Left ventricle myocardium inferior (tissue), 1 donor: ENCODE results near the gene NRP2. TPM values are rescaled to one million over a fixed set of nuclear protein-coding genes. Genes with fewer than 3 reads are reported as not detected.
A peak's percentile ranks its signal among the peaks of the same experiment; 100 is the strongest.

Experiments used
- DNase-seq: peaks from one replicate; pipeline ENCODE4 v3.0.0-alpha.2; 2020
- H3K27ac ChIP-seq: fragments of 200-600 bp; replicated peaks from 2 replicates; pipeline ENCODE4 v1.8.0; 2021
- H3K27me3 ChIP-seq: fragments of 200-600 bp; 2 replicates; pipeline ENCODE4 v1.8.0; 2021; ENCODE audit warnings: low read depth
- H3K36me3 ChIP-seq: fragments of 200-600 bp; 2 replicates; pipeline ENCODE4 v1.8.0; 2021
- H3K4me1 ChIP-seq: fragments of 200-600 bp; 2 replicates; pipeline ENCODE4 v1.8.0; 2021
- H3K4me3 ChIP-seq: fragments of 200-600 bp; 2 replicates; pipeline ENCODE4 v1.8.0; 2021; ENCODE audit warnings: mild to moderate bottlenecking, moderate library complexity
- H3K9me3 ChIP-seq: fragments of 200-600 bp; replicated peaks from 2 replicates; pipeline ENCODE4 v1.8.0; 2021
- intact Hi-C: fragments of 100-400 bp; cut with micrococcal nuclease; formaldehyde crosslinking; loops from one replicate; pipeline ENCODE4 v1.11.0; 2022
- total RNA-seq: library from RNA; stranded (reverse); fragmentation: NEBNext Ultra II Directional; extraction: Animal tissue kit (Norgen Biotek cat#: 25700); gene quantifications from one replicate; pipeline ENCODE4 v1.2.1, GENCODE V29; 2021
- TF ChIP-seq, protein P1 (sequence below): fragments of 200-600 bp; IDR thresholded peaks from 2 replicates; pipeline ENCODE4 v1.8.0; 2021; ENCODE audit warnings: antibody characterized with exemption, mild to moderate bottlenecking, borderline replicate concordance
- donor health status: DM: no; HTN: yes; CAD: no; lungs with severe emphysema.

The NRP2 gene
- total RNA-seq, 1 donor from 2014 or later = 7.6 TPM

DNA sequence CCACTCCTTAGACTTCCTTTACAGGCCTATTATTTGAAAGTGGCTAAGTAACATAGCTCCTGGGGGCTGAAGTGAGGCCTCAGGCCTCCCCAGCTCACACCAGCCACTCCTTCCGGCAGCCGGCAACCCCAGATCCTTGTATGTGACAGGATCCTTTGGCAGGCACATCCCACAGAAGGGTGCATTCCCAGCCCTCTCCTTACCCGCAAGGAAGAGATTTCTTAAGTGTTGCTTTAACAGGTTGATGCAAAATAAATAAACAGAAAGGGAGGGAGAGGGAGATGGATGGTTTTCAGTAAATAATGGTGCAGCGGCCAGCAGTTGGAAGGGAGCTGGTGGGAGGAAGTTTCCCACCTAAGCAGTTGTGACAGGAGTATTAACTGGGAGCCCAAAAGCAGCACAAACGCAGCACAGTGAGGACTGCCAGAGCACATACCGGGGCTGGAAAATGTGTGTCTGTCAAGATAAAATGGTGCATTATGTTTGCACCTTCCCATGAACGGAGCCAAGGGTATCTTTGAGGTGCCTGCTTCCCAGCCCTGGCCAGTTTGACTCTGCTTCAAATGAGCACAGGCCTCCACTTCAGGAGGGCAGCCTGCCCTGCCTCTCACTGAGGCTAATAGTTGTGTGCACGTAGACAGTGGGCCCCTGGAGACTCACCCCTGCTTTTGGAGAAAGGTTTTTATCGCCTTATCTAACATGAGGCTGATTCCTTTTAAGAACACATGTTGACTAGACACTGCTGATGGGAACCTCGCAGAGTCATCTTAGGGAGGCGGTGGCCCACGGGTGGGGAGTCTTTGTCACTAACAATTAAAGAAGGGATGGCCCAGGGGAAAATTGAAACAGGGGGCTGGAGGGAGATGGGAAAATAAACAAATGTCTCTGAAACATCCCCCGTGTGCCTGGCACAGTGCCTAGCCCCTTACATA, 32.8 kb downstream of the NRP2 start:
- H3K9me3 ChIP-seq = no peaks in the 10 kb centered on the region
- no peaks in the 10 kb centered on the region for H3K36me3 ChIP-seq
- no peak overlapping the region for H3K4me3 ChIP-seq
- DNase-seq = no peak
- H3K27ac ChIP-seq = peak overlapping the region; percentile 13
- TF ChIP-seq, protein P1, sequence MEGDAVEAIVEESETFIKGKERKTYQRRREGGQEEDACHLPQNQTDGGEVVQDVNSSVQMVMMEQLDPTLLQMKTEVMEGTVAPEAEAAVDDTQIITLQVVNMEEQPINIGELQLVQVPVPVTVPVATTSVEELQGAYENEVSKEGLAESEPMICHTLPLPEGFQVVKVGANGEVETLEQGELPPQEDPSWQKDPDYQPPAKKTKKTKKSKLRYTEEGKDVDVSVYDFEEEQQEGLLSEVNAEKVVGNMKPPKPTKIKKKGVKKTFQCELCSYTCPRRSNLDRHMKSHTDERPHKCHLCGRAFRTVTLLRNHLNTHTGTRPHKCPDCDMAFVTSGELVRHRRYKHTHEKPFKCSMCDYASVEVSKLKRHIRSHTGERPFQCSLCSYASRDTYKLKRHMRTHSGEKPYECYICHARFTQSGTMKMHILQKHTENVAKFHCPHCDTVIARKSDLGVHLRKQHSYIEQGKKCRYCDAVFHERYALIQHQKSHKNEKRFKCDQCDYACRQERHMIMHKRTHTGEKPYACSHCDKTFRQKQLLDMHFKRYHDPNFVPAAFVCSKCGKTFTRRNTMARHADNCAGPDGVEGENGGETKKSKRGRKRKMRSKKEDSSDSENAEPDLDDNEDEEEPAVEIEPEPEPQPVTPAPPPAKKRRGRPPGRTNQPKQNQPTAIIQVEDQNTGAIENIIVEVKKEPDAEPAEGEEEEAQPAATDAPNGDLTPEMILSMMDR = no peak
- no peaks in the 10 kb centered on the region for H3K27me3 ChIP-seq
- H3K4me1 ChIP-seq = peaks cover 10% of the 10 kb centered on the region
- intact Hi-C loops = loop anchor here (2.0 kb wide), 1 partner anchor 24 kb away; no protein-coding TSS in a partner anchor

DNA sequence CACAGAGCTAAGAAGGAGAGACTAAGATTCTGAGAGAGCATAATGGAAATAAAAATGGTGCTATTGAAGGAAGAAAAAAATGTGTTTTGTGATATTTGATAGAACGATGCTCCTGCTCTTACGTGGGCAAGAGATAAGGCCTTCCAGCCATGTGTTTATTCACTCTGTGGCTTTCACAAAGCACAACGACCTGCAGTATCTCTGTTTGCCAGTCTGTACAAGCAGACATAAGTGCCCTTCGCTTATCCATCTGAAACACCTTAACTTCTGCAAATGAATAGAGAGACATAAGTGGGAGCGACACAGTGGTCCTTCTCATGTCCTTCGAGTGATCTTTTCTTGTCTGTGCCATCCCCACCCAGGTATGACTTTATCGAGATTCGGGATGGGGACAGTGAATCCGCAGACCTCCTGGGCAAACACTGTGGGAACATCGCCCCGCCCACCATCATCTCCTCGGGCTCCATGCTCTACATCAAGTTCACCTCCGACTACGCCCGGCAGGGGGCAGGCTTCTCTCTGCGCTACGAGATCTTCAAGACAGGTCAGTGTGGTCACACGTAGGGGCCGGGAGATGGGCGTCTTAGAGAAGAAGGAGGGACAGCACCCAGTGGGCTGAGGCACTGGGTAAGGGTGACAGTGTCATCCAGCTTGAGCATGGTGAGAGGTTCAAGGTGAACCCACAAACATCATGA, 33.7 kb downstream of the NRP2 start:
- Histone ChIP-seq H3K27me3 (no peaks in the 10 kb centered on the region), H3K36me3 (no peaks in the 10 kb centered on the region), H3K9me3 (no peaks in the 10 kb centered on the region), H3K4me3 (no peak overlapping the region), H3K4me1 (peaks cover 10% of the 10 kb centered on the region), H3K27ac (no peak overlapping the region)
- TF ChIP-seq, protein P1 = peak; percentile 29
- no peak for DNase-seq
- intact Hi-C loops = loop anchor here (2.0 kb wide), 1 partner anchor 23 kb away; no protein-coding TSS in a partner anchor

DNA sequence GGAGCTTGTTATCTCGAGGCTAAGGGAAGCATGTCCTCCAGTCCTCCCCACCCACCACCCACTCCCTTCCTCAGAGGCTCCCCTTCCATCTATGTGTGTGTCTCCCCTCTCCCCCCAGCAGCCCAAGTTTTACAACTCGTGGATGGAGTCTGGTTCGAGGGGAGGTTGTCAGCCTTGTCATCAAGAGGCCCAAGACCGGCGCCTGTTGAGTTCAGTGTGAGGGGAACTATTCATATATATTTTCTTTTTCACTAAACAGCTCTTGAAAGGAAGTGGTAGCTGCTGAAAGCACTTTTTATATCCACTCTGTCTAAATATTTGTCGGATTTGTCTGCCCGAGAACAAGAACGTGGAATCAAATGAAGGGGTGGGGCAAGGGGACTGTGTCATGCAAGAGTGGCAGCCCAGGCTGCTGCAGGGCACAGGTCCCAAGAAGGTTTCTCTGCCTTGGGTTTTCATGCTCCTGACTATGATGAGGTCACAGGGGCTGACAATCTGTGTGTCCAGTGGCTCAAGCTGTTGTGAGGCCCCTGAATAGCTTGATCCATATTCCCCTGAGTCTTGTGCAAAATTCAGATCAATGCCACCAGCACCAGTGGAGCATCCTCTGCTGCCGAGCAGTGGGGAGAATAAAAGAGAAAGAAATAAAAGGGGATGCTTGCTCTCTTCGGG, 35.0 kb downstream of the NRP2 start:
- no peak overlapping the region for H3K4me3 ChIP-seq
- no peaks in the 10 kb centered on the region for H3K9me3 ChIP-seq
- TF ChIP-seq, protein P1 = no peak
- no peaks in the 10 kb centered on the region for H3K27me3 ChIP-seq
- H3K4me1 ChIP-seq = peaks cover 10% of the 10 kb centered on the region
- DNase-seq = no peak
- intact Hi-C loops = no loop called here
- no peaks in the 10 kb centered on the region for H3K36me3 ChIP-seq
- H3K27ac ChIP-seq = no peak overlapping the region

DNA sequence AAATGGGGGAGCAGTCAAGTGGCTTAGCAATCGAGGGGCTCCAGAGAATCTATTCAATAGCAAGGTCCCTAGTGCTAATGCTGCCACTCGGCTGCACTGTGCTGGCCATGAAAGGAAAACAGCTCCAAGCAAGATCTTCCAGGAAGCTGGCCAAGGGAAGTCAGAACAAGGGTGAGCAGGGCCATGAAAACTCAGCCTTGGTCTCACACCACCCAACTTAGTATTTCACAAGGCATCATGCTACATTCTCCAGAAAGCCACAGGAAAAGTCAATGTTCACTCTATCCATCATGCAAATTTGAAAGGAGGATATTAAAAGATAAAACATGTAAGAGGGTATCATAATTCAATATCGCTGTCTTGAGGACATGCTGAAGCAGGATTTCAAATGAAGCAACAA, 35.7 kb downstream of the NRP2 start:
- no peak overlapping the region for H3K27ac ChIP-seq

DNA sequence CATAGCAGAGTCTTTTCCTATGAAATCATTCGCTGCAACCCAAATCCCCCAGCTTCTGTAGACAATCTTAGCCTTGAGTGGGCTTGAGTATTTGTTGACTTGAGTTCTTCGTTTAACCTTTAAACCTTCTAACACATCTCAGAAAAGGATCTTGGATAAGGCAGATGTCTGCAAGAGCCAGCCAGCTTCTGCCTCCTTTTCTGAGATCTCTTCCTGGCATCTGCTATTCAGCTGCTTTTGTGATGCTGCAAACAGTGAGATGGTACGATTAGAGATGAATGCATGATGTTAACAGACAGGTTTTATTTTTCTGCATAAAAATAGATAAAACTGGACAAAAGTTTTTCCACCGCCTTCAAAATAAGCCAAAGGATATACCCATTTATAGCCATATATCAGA, 37.5 kb downstream of the NRP2 start:
- Histone ChIP-seq H3K4me1 (no peaks in the 10 kb centered on the region), H3K36me3 (peaks cover 7% of the 10 kb centered on the region), H3K27ac (no peak overlapping the region), H3K27me3 (no peaks in the 10 kb centered on the region), H3K4me3 (no peak overlapping the region), H3K9me3 (no peaks in the 10 kb centered on the region)
- intact Hi-C loops = no loop called here
- TF ChIP-seq, protein P1 = no peak
- DNase-seq = no peak

More for the DNA sequence above, 35.7 kb downstream of the NRP2 start:
- DNase-seq = no peak
- H3K4me3 ChIP-seq = no peak overlapping the region
- H3K27me3 ChIP-seq = no peaks in the 10 kb centered on the region
- no peaks in the 10 kb centered on the region for H3K36me3 ChIP-seq
- intact Hi-C loops = no loop called here
- peaks cover 6% of the 10 kb centered on the region for H3K4me1 ChIP-seq
- H3K9me3 ChIP-seq = no peaks in the 10 kb centered on the region
- TF ChIP-seq, protein P1 = no peak
